ENCODE results near the gene AAK1. TPM values are rescaled to one million over a fixed set of nuclear protein-coding genes. Genes with fewer than 3 reads are reported as not detected.

Gene AAK1
- polyA plus RNA-seq, 1 donor (not counting 4 experiments of a cell fraction or from before 2014, with no cell fraction given), result 12.3 TPM

DNA sequence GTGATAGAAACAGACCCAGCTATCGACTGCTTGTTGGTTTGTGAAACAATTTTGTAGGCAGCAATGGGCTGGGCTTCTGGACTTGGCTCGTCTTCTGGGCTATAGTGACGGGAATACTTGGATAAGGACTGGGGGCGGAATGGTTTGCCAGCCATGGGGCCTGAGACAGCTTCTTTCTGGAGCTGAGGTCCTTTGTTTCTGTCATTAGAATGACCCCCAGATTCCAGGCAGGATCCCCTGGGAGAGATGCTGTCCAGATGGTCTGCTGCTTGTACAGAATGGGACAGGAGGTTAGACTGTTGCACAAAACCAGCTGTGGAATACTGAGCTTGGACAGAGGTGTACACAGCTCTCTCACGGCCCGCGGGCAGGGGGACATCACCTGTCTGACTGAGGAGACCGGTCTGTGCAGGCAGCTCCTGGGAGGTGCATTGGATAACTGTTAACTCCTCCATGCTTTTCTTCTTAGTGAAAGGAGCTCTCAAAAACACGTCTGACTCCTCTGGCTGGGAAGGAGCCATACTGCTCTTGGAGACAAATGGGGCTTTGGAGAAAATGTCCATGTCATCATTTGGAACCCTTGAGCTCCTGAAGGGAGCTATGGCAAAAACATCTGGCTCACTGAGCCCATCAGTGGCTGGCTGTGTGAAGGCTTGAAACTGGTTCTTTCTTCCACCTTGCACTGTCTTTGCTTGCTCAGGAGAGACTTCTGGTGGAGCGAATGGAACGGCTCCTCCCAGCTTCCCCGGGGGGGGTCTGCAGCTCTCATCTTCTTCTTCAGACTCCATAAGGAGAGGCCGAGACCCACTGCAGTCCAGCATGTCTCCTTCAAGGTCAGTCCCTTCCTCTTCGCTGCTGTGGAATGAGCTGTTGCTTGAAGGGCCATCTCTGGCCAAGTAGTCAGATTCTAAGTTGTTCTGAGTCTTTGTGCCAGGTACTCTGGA is 177.8 kb downstream of the AAK1 start:
- Histone ChIP-seq H3K4me1 (ENCODE audit: control insufficient read depth, extremely low read depth, insufficient read depth, low read length) (peaks cover 29% of the 10 kb centered on the region), H3K4me3 (ENCODE audit: control insufficient read depth in 2 of 3, extremely low read depth in 1 of 3, insufficient read depth in 2 of 3, low read depth in 1 of 3, low read length in 3 of 3) (no peak overlapping the region), H3K27me3 (ENCODE audit: control insufficient read depth, extremely low read depth, insufficient read depth, low read length) (no peaks in the 10 kb centered on the region), H3K27ac (ENCODE audit: control insufficient read depth, insufficient read depth, low read length) (peak overlapping the region; percentile 73), H3K36me3 (ENCODE audit: control insufficient read depth in 2 of 2, extremely low read depth in 1 of 2, insufficient read depth in 2 of 2, low read length in 2 of 2) (peaks cover 9% of the 10 kb centered on the region in 2 experiments), H2AFZ (ENCODE audit: control insufficient read depth, low read length) (no peak overlapping the region), H3K9ac (ENCODE audit: control insufficient read depth, extremely low read depth, insufficient read depth, low read length) (no peak overlapping the region), H3K79me2 (ENCODE audit: control insufficient read depth, insufficient read depth, low read length) (no peaks in the 10 kb centered on the region), H3K4me2 (ENCODE audit: control insufficient read depth, extremely low read depth, insufficient read depth, low read depth, low read length) (no peak overlapping the region), H3K9me1 (ENCODE audit: control insufficient read depth, extremely low read depth, insufficient read depth, low read length) (no peaks in the 10 kb centered on the region), H4K20me1 (ENCODE audit: control insufficient read depth, extremely low read depth, insufficient read depth, low read length) (no peaks in the 10 kb centered on the region), H3K9me3 (ENCODE audit: control insufficient read depth, low read depth, low read length) (no peaks in the 10 kb centered on the region)
- TF ChIP-seq, protein P1, sequence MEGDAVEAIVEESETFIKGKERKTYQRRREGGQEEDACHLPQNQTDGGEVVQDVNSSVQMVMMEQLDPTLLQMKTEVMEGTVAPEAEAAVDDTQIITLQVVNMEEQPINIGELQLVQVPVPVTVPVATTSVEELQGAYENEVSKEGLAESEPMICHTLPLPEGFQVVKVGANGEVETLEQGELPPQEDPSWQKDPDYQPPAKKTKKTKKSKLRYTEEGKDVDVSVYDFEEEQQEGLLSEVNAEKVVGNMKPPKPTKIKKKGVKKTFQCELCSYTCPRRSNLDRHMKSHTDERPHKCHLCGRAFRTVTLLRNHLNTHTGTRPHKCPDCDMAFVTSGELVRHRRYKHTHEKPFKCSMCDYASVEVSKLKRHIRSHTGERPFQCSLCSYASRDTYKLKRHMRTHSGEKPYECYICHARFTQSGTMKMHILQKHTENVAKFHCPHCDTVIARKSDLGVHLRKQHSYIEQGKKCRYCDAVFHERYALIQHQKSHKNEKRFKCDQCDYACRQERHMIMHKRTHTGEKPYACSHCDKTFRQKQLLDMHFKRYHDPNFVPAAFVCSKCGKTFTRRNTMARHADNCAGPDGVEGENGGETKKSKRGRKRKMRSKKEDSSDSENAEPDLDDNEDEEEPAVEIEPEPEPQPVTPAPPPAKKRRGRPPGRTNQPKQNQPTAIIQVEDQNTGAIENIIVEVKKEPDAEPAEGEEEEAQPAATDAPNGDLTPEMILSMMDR (optimal IDR thresholded peaks at IDR 0.05 in 1 of 3, IDR thresholded peaks at IDR 0.05 in 1 of 3, conservative IDR thresholded peaks at IDR 0.05 in 1 of 3; ENCODE audit: extremely low read depth in 1 of 3, insufficient read depth in 2 of 3, low read length in 3 of 3), result no peak
- TF ChIP-seq EZH2 (IDR thresholded peaks at IDR 0.05; ENCODE audit: low read length), result no peak
- FAIRE-seq (no peak), DNase-seq (ENCODE audit: low read depth, low spot score) (no peak)
- dilution Hi-C loops (cut with MboI; ENCODE audit: extremely low pct_ligation_motif_present, low sequenced_read_pairs), result no loop called here

DNA sequence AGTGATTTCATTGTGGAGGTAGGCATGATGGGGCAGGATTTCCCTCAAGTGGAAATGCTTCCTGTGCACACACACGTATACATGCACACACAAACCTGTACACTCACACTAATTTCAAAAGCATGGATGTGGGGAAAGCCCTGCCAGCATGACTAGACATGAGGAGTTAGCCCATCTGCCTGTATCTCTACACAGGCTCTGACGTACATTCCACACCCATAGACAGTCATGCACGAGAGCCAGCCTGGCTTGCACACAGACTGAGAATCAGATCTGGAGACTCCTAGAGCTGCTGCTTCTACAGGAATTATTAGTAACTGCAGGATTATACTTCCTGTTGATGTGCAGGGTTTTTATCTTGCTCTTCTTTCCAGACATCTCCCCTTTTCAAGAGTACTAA is 179.0 kb downstream of the AAK1 start:
- peak overlapping the region; percentile 73 for H3K27ac ChIP-seq (ENCODE audit: control insufficient read depth, insufficient read depth, low read length)
- H3K9ac ChIP-seq (ENCODE audit: control insufficient read depth, extremely low read depth, insufficient read depth, low read length), result peak overlapping the region; percentile 39
- peaks cover 9% of the 10 kb centered on the region in 2 experiments for H3K36me3 ChIP-seq (ENCODE audit: control insufficient read depth in 2 of 2, extremely low read depth in 1 of 2, insufficient read depth in 2 of 2, low read length in 2 of 2)
- H3K4me3 ChIP-seq (ENCODE audit: control insufficient read depth in 2 of 3, extremely low read depth in 1 of 3, insufficient read depth in 2 of 3, low read depth in 1 of 3, low read length in 3 of 3), result no peak overlapping the region
- H3K27me3 ChIP-seq (ENCODE audit: control insufficient read depth, extremely low read depth, insufficient read depth, low read length), result no peaks in the 10 kb centered on the region
- TF ChIP-seq EZH2 (IDR thresholded peaks at IDR 0.05; ENCODE audit: low read length), result no peak
- TF ChIP-seq, protein P1 (optimal IDR thresholded peaks at IDR 0.05 in 1 of 3, IDR thresholded peaks at IDR 0.05 in 1 of 3, conservative IDR thresholded peaks at IDR 0.05 in 1 of 3; ENCODE audit: extremely low read depth in 1 of 3, insufficient read depth in 2 of 3, low read length in 3 of 3), result peak in 2 of 3 experiments; percentile 23 to 39
- FAIRE-seq (peak; percentile 97), DNase-seq (ENCODE audit: low read depth, low spot score) (peak; percentile 90)
- no peaks in the 10 kb centered on the region for H3K9me1 ChIP-seq (ENCODE audit: control insufficient read depth, extremely low read depth, insufficient read depth, low read length)
- no peaks in the 10 kb centered on the region for H3K9me3 ChIP-seq (ENCODE audit: control insufficient read depth, low read depth, low read length)
- dilution Hi-C loops (cut with MboI; ENCODE audit: extremely low pct_ligation_motif_present, low sequenced_read_pairs), result no loop called here
- no peaks in the 10 kb centered on the region for H3K79me2 ChIP-seq (ENCODE audit: control insufficient read depth, insufficient read depth, low read length)
- H2AFZ ChIP-seq (ENCODE audit: control insufficient read depth, low read length), result no peak overlapping the region
- H3K4me2 ChIP-seq (ENCODE audit: control insufficient read depth, extremely low read depth, insufficient read depth, low read depth, low read length), result peak overlapping the region; percentile 52
- peaks cover 21% of the 10 kb centered on the region for H3K4me1 ChIP-seq (ENCODE audit: control insufficient read depth, extremely low read depth, insufficient read depth, low read length)
- no peaks in the 10 kb centered on the region for H4K20me1 ChIP-seq (ENCODE audit: control insufficient read depth, extremely low read depth, insufficient read depth, low read length)

Measured in keratinocyte (primary cell).